WTC11 (cell line): ENCODE data around the gene REEP6. TPM values are rescaled to one million over a fixed set of nuclear protein-coding genes. Genes with fewer than 3 reads are reported as not detected.
"Not testable (repeated sequence)": the region's sequence is repeated elsewhere in the genome, so short reads cannot be mapped to it uniquely, and the experiment has no call there.

Source experiments
- ATAC-seq: fragments of 200-7000 bp; cut with Tn5 transposase; 2 replicates; pipeline ENCODE4 v1.10.0; 2021; ENCODE audit warnings: mild to moderate bottlenecking, moderate library complexity
- CTCF ChIA-PET: fragments of 300-600 bp; sonication (Branson Sonifier 250); formaldehyde crosslinking; loops from one replicate; lab custom pipeline; 2021; ENCODE audit warnings: antibody characterized with exemption; lab: Charles Lee
- POLR2A ChIA-PET: fragments of 350-600 bp; sonication (Branson Sonifier 250); formaldehyde crosslinking; loops from one replicate; lab custom pipeline; 2021; ENCODE audit warnings: antibody characterized with exemption; lab: Charles Lee
- DNase-seq: peaks from one replicate; pipeline ENCODE4 v3.0.0; 2021; ENCODE audit warnings: low spot score
- H3K27ac Mint-ChIP-seq: 2 replicates; pipeline ENCODE4 v1.8.0; 2021; ENCODE audit warnings: mixed read lengths
- H3K27me3 Mint-ChIP-seq: 2 replicates; pipeline ENCODE4 v1.8.0; 2021; ENCODE audit warnings: low read depth, mild to moderate bottlenecking, moderate library complexity, mixed read lengths
- H3K36me3 Mint-ChIP-seq: 2 replicates; pipeline ENCODE4 v1.8.0; 2021; ENCODE audit warnings: mixed read lengths
- H3K4me1 Mint-ChIP-seq: 2 replicates; pipeline ENCODE4 v1.8.0; 2022; ENCODE audit warnings: mixed read lengths
- H3K4me3 Mint-ChIP-seq: 2 replicates; pipeline ENCODE4 v1.8.0; 2021; ENCODE audit warnings: mild to moderate bottlenecking, moderate library complexity, mixed read lengths
- H3K9me3 Mint-ChIP-seq: 2 replicates; pipeline ENCODE4 v1.8.0; 2021; ENCODE audit warnings: mixed read lengths
- ESRRA ChIP-seq: sonication (generic); formaldehyde crosslinking; IDR thresholded peaks from 2 replicates; pipeline ENCODE4 v1.8.1; 2022; ENCODE audit warnings: mild to moderate bottlenecking, missing genetic modification reagents, borderline replicate concordance
- HMGA2 ChIP-seq: fragments of 250-450 bp; sonication (Bioruptor Pico); IDR thresholded peaks from 2 replicates; pipeline ENCODE4 v1.4.0; 2021; ENCODE audit warnings: mild to moderate bottlenecking, moderate library complexity
- NR1H2 ChIP-seq: sonication (generic); formaldehyde crosslinking; IDR thresholded peaks from 2 replicates; pipeline ENCODE4 v1.9.0; 2021; ENCODE audit warnings: mild to moderate bottlenecking, moderate library complexity, missing genetic modification reagents
- ZNF219 ChIP-seq: sonication (generic); formaldehyde crosslinking; IDR thresholded peaks from 2 replicates; pipeline ENCODE4 v1.8.0; 2023; ENCODE audit warnings: missing genetic modification reagents, mild to moderate bottlenecking, borderline replicate concordance
- ZNF423 ChIP-seq: fragments of 250-450 bp; sonication (Bioruptor Pico); IDR thresholded peaks from 2 replicates; pipeline ENCODE4 v2.1.2; 2022; ENCODE audit warnings: mild to moderate bottlenecking, moderate library complexity
- total RNA-seq: library from RNA; stranded (reverse); gene quantifications from 3 replicates; pipeline ENCODE4 v1.2.3, GENCODE V29; 2021
- TF ChIP-seq, protein P1 (sequence below): sonication (generic); formaldehyde crosslinking; IDR thresholded peaks from 2 replicates; pipeline ENCODE4 v1.8.0; 2022; ENCODE audit warnings: mild to moderate bottlenecking, missing genetic modification reagents
- TF ChIP-seq, protein P2 (sequence below): sonication (generic); formaldehyde crosslinking; IDR thresholded peaks from 2 replicates; pipeline ENCODE4 v1.8.0; 2023; ENCODE audit warnings: missing genetic modification reagents, mild to moderate bottlenecking, borderline replicate concordance
- TF ChIP-seq, protein P3 (sequence below): sonication (generic); formaldehyde crosslinking; IDR thresholded peaks from 2 replicates; pipeline ENCODE4 v1.8.1; 2023; ENCODE audit warnings: mild to moderate bottlenecking, missing genetic modification reagents, borderline replicate concordance
- TF ChIP-seq, protein P4 (sequence below): sonication (generic); formaldehyde crosslinking; IDR thresholded peaks from 2 replicates; pipeline ENCODE4 v1.8.1; 2022; ENCODE audit warnings: mild to moderate bottlenecking, moderate library complexity, missing genetic modification reagents
- TF ChIP-seq, protein P5 (sequence below): sonication (generic); formaldehyde crosslinking; IDR thresholded peaks from 2 replicates; pipeline ENCODE4 v1.8.0; 2022; ENCODE audit warnings: missing genetic modification reagents

Gene REEP6
- total RNA-seq, 1 experiment from 2014 or later = 17.0 TPM

DNA sequence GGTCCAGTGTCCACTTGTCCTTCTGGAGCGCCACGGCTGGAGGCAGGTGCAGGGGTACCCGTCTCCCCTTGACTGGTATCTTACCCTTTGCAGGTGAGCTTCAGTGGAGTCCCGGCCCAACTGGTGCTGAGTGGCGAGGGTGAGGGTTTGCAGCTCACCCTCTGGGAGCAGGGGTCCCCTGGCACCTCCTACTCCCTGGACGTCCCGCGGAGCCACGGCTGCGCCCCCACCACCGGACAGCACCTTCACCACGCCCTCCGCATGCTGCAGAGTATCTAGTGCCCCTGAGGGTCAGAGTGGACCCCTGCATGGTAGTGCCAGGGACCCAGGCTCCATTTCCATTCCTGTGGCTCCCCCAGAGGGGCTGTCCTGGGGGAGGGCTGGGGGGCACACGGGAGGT is 44.0 kb downstream of the REEP6 start:
- TF ChIP-seq ESRRA (CRISPR knock-in tag) = no peak
- TF ChIP-seq, protein P1, sequence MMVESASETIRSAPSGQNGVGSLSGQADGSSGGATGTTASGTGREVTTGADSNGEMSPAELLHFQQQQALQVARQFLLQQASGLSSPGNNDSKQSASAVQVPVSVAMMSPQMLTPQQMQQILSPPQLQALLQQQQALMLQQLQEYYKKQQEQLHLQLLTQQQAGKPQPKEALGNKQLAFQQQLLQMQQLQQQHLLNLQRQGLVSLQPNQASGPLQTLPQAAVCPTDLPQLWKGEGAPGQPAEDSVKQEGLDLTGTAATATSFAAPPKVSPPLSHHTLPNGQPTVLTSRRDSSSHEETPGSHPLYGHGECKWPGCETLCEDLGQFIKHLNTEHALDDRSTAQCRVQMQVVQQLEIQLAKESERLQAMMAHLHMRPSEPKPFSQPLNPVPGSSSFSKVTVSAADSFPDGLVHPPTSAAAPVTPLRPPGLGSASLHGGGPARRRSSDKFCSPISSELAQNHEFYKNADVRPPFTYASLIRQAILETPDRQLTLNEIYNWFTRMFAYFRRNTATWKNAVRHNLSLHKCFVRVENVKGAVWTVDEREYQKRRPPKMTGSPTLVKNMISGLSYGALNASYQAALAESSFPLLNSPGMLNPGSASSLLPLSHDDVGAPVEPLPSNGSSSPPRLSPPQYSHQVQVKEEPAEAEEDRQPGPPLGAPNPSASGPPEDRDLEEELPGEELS = no peak
- no peak for TF ChIP-seq ZNF423
- TF ChIP-seq NR1H2 (CRISPR knock-in tag) = no peak
- no peak for TF ChIP-seq ZNF219 (CRISPR knock-in tag)
- TF ChIP-seq, protein P2, sequence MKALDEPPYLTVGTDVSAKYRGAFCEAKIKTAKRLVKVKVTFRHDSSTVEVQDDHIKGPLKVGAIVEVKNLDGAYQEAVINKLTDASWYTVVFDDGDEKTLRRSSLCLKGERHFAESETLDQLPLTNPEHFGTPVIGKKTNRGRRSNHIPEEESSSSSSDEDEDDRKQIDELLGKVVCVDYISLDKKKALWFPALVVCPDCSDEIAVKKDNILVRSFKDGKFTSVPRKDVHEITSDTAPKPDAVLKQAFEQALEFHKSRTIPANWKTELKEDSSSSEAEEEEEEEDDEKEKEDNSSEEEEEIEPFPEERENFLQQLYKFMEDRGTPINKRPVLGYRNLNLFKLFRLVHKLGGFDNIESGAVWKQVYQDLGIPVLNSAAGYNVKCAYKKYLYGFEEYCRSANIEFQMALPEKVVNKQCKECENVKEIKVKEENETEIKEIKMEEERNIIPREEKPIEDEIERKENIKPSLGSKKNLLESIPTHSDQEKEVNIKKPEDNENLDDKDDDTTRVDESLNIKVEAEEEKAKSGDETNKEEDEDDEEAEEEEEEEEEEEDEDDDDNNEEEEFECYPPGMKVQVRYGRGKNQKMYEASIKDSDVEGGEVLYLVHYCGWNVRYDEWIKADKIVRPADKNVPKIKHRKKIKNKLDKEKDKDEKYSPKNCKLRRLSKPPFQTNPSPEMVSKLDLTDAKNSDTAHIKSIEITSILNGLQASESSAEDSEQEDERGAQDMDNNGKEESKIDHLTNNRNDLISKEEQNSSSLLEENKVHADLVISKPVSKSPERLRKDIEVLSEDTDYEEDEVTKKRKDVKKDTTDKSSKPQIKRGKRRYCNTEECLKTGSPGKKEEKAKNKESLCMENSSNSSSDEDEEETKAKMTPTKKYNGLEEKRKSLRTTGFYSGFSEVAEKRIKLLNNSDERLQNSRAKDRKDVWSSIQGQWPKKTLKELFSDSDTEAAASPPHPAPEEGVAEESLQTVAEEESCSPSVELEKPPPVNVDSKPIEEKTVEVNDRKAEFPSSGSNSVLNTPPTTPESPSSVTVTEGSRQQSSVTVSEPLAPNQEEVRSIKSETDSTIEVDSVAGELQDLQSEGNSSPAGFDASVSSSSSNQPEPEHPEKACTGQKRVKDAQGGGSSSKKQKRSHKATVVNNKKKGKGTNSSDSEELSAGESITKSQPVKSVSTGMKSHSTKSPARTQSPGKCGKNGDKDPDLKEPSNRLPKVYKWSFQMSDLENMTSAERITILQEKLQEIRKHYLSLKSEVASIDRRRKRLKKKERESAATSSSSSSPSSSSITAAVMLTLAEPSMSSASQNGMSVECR = no peak
- TF ChIP-seq, protein P3, sequence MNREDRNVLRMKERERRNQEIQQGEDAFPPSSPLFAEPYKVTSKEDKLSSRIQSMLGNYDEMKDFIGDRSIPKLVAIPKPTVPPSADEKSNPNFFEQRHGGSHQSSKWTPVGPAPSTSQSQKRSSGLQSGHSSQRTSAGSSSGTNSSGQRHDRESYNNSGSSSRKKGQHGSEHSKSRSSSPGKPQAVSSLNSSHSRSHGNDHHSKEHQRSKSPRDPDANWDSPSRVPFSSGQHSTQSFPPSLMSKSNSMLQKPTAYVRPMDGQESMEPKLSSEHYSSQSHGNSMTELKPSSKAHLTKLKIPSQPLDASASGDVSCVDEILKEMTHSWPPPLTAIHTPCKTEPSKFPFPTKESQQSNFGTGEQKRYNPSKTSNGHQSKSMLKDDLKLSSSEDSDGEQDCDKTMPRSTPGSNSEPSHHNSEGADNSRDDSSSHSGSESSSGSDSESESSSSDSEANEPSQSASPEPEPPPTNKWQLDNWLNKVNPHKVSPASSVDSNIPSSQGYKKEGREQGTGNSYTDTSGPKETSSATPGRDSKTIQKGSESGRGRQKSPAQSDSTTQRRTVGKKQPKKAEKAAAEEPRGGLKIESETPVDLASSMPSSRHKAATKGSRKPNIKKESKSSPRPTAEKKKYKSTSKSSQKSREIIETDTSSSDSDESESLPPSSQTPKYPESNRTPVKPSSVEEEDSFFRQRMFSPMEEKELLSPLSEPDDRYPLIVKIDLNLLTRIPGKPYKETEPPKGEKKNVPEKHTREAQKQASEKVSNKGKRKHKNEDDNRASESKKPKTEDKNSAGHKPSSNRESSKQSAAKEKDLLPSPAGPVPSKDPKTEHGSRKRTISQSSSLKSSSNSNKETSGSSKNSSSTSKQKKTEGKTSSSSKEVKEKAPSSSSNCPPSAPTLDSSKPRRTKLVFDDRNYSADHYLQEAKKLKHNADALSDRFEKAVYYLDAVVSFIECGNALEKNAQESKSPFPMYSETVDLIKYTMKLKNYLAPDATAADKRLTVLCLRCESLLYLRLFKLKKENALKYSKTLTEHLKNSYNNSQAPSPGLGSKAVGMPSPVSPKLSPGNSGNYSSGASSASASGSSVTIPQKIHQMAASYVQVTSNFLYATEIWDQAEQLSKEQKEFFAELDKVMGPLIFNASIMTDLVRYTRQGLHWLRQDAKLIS (CRISPR knock-in tag) = no peak
- TF ChIP-seq HMGA2 (CRISPR knock-in tag) = no peak
- TF ChIP-seq, protein P4, sequence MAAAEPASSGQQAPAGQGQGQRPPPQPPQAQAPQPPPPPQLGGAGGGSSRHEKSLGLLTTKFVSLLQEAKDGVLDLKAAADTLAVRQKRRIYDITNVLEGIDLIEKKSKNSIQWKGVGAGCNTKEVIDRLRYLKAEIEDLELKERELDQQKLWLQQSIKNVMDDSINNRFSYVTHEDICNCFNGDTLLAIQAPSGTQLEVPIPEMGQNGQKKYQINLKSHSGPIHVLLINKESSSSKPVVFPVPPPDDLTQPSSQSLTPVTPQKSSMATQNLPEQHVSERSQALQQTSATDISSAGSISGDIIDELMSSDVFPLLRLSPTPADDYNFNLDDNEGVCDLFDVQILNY (CRISPR knock-in tag) = no peak
- TF ChIP-seq, protein P5, sequence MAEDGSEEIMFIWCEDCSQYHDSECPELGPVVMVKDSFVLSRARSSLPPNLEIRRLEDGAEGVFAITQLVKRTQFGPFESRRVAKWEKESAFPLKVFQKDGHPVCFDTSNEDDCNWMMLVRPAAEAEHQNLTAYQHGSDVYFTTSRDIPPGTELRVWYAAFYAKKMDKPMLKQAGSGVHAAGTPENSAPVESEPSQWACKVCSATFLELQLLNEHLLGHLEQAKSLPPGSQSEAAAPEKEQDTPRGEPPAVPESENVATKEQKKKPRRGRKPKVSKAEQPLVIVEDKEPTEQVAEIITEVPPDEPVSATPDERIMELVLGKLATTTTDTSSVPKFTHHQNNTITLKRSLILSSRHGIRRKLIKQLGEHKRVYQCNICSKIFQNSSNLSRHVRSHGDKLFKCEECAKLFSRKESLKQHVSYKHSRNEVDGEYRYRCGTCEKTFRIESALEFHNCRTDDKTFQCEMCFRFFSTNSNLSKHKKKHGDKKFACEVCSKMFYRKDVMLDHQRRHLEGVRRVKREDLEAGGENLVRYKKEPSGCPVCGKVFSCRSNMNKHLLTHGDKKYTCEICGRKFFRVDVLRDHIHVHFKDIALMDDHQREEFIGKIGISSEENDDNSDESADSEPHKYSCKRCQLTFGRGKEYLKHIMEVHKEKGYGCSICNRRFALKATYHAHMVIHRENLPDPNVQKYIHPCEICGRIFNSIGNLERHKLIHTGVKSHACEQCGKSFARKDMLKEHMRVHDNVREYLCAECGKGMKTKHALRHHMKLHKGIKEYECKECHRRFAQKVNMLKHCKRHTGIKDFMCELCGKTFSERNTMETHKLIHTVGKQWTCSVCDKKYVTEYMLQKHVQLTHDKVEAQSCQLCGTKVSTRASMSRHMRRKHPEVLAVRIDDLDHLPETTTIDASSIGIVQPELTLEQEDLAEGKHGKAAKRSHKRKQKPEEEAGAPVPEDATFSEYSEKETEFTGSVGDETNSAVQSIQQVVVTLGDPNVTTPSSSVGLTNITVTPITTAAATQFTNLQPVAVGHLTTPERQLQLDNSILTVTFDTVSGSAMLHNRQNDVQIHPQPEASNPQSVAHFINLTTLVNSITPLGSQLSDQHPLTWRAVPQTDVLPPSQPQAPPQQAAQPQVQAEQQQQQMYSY (CRISPR knock-in tag) = no peak
- ChIA-PET CTCF (interaction anchor here (0.5 to 2.8 kb wide), 2 partner anchors 11 to 64 kb away, joined by 4 to 13 read pairs; no protein-coding TSS in a partner anchor), POLR2A (no interaction called here)
- Mint-ChIP-seq H3K9me3 (no peaks in the 10 kb centered on the region), H3K4me3 (no peak overlapping the region), H3K36me3 (no peaks in the 10 kb centered on the region), H3K4me1 (no peaks in the 10 kb centered on the region), H3K27me3 (no peaks in the 10 kb centered on the region), H3K27ac (no peak overlapping the region)
- DNase-seq (no peak), ATAC-seq (no peak)

DNA sequence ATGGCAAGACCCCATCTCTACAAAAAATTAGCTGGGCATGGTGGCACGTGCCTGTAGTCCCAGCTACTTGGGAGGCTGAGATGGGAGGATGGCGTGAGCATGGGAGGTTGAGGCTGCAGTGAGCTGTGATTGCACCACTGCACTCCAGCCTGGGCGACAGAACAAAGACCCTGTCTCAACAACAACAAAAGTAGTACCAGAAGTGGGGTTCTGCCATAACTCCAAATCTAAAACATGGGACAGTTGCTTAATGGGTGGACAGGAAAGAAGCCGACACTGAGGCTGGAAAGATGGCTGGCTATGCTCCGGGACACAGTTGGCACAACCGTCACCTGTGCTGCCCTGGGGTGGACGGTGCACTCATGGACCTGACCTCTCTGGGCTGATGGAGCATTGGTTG is 44.7 kb downstream of the REEP6 start:
- H3K9me3 Mint-ChIP-seq, H3K4me1 Mint-ChIP-seq, ATAC-seq, H3K4me3 Mint-ChIP-seq, DNase-seq, H3K36me3 Mint-ChIP-seq, H3K27ac Mint-ChIP-seq, H3K27me3 Mint-ChIP-seq: not testable (repeated sequence)
- ChIA-PET CTCF (interaction anchor here (1.5 to 2.8 kb wide), 2 partner anchors 11 to 290 kb away, joined by 4 to 13 read pairs; no protein-coding TSS in a partner anchor), POLR2A (interaction anchor here (0.6 kb wide), 1 partner anchor 18 kb away, joined by 5 read pairs; no protein-coding TSS in a partner anchor)
